Measurements from ENCODE around the gene BAIAP2. TPM values are rescaled to one million over a fixed set of nuclear protein-coding genes. Genes with fewer than 3 reads are reported as not detected.

The BAIAP2 gene
- total and polyA plus RNA-seq, 2 donors (not counting 3 experiments of a cell fraction or from before 2014, with no cell fraction given) = 12.3 to 18.6 TPM

DNA sequence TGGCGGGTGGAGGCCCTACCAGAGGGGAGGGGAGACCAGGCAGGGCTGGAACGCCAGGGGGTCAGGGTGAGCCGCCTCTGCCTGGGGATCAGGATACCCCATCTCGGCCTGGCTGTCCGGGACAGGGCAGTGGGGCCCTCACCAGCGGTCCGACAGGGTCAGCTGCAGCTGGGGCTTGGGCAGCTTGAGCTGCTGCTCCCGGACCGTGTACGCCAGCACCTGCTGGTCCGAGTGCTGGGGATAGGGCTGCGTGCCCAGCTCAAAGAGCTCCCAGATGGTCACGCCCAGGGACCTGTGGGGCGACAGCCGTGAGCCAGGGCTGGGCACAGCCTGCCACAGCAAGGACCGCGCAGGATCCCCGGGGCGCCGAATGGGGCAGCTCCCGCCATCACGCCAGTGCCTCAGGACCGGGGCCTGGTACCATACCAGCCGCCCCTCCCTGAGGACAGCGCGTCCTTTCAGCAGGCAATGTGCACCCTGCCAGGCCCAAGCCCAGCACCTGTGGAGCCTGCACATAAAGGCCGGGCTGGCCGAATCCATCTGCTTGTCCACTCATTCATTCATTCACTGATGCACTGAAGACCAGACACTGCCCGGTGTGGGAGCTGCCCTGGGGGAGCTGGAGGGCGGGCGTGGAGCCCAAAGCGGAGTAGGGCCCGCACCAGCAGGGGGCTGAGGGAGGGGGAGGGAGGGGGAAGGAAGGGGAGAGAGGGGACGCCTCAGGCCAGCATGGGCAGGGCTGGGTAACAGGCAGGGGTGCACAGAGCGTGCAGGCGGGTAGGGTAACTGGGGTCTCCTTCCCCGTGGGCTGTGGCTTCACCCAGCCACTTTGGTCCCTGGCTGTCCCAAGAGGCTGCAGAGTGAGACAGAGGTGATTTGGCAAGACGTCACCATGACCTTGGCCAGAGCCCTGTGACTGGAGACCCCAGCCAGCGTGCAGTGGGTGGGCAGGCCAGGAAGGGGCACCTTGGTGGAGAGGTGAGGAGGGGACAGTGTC is 88.4 kb downstream of the BAIAP2 start:
- Histone ChIP-seq H3K4me3 (replicated peaks in 1 of 3; ENCODE audit: insufficient read depth in 1 of 3, low read depth in 1 of 3, low read length in 3 of 3) (no peak overlapping the region), H3K9ac (replicated peaks; ENCODE audit: extremely low read depth, insufficient read depth, low read length) (no peak overlapping the region), H3K9me1 (replicated peaks; ENCODE audit: control insufficient read depth, extremely low read depth, insufficient read depth, low read length) (no peaks in the 10 kb centered on the region), H3K79me2 (ENCODE audit: control insufficient read depth, insufficient read depth, low read length) (no peaks in the 10 kb centered on the region), H3K4me1 (ENCODE audit: control insufficient read depth, extremely low read depth, insufficient read depth, low read length) (peaks cover 7% of the 10 kb centered on the region), H3K4me2 (ENCODE audit: insufficient read depth, low read length) (no peak overlapping the region), H3K27me3 (ENCODE audit: control insufficient read depth in 2 of 2, insufficient read depth in 2 of 2, low read length in 2 of 2) (peaks cover 9 to 15% of the 10 kb centered on the region in 2 experiments), H4K20me1 (replicated peaks; ENCODE audit: control insufficient read depth, extremely low read depth, insufficient read depth, low read length) (no peaks in the 10 kb centered on the region), H3K9me3 (replicated peaks; ENCODE audit: control insufficient read depth, insufficient read depth, low read length) (no peaks in the 10 kb centered on the region), H3K27ac (ENCODE audit: insufficient read depth, low read depth, low read length) (no peak overlapping the region), H3K36me3 (ENCODE audit: control insufficient read depth in 2 of 2, extremely low read depth in 1 of 2, insufficient read depth in 2 of 2, low read length in 2 of 2) (no peaks in the 10 kb centered on the region), H2AFZ (ENCODE audit: low read depth, low read length) (no peak overlapping the region)
- POLR2A ChIA-PET = interaction anchor here (0.6 kb wide), 1 partner anchor 639 kb away, joined by 6 read pairs; no protein-coding TSS in a partner anchor
- CTCF ChIA-PET = interaction anchor here (1.7 kb wide), 1 partner anchor 77 kb away, joined by 4 read pairs; no protein-coding TSS in a partner anchor
- no peak for FAIRE-seq
- no peak for DNase-seq (ENCODE audit: low read depth, low spot score)
- TF ChIP-seq FOS (IDR thresholded peaks at IDR 0.05; ENCODE audit: borderline replicate concordance, insufficient read depth, low read length) (no peak), JUN (IDR thresholded peaks at IDR 0.05; ENCODE audit: borderline replicate concordance, insufficient read depth, insufficient read length, low read depth) (no peak), POLR2AphosphoS5 (IDR thresholded peaks at IDR 0.05; ENCODE audit: insufficient read depth, low read depth, low read length) (no peak), MYC (IDR thresholded peaks at IDR 0.05; ENCODE audit: low read depth, low read length) (no peak), EZH2 (IDR thresholded peaks at IDR 0.05; ENCODE audit: borderline replicate concordance, low read depth, low read length, severe bottlenecking) (no peak), GATA2 (IDR thresholded peaks at IDR 0.05; ENCODE audit: insufficient read depth, insufficient read length, low read depth, low read length) (no peak), POLR2A (IDR thresholded peaks at IDR 0.05; ENCODE audit: low read depth, low read length) (no peak)
- TF ChIP-seq, protein P1, sequence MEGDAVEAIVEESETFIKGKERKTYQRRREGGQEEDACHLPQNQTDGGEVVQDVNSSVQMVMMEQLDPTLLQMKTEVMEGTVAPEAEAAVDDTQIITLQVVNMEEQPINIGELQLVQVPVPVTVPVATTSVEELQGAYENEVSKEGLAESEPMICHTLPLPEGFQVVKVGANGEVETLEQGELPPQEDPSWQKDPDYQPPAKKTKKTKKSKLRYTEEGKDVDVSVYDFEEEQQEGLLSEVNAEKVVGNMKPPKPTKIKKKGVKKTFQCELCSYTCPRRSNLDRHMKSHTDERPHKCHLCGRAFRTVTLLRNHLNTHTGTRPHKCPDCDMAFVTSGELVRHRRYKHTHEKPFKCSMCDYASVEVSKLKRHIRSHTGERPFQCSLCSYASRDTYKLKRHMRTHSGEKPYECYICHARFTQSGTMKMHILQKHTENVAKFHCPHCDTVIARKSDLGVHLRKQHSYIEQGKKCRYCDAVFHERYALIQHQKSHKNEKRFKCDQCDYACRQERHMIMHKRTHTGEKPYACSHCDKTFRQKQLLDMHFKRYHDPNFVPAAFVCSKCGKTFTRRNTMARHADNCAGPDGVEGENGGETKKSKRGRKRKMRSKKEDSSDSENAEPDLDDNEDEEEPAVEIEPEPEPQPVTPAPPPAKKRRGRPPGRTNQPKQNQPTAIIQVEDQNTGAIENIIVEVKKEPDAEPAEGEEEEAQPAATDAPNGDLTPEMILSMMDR (IDR thresholded peaks at IDR 0.05; ENCODE audit: extremely low read depth in 1 of 2, insufficient read depth in 1 of 2, low read depth in 1 of 2, low read length in 2 of 2) = no peak
- TF ChIP-seq, protein P2, sequence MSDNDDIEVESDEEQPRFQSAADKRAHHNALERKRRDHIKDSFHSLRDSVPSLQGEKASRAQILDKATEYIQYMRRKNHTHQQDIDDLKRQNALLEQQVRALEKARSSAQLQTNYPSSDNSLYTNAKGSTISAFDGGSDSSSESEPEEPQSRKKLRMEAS (IDR thresholded peaks at IDR 0.05; ENCODE audit: insufficient read depth, insufficient read length) = no peak
- no TSS peak for BruUV-seq (replicated peaks)
- dilution Hi-C loops (cut with MboI; ENCODE audit: extremely low pct_ligation_motif_present, low sequenced_read_pairs) (no loop called here), intact Hi-C loops (cut with micrococcal nuclease) (no loop called here)

All from endothelial cell of umbilical vein (primary cell).